GM21526 (cell line): ENCODE data around the gene RBMS3.

Experiments used
- ATAC-seq: cut with Tn5 transposase; IDR thresholded peaks from one replicate; pipeline ENCODE4 v1.9.1; 2021; ENCODE audit warnings: moderate library complexity; ENCODE audit not compliant: unreplicated experiment, low FRiP score

RBMS3 gene

DNA sequence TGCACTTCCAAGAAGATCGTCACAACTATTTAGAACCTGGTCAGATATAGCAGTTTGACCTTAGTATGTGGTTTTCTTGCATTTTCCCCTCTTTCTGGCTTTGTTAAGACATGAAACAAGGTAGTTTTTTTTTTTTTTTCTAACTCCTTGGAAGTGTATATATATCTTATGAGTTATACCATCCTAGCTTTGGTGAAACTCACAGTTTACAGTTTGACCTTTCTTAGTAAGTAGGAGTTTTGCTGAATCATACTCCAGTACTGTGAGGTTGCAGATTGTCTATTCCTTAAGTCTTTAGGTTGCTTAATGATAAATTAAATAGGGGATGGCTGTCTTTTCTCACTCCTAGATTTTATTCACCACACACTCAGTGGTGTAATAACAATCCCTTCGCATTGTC, 325.0 kb downstream of the RBMS3 start:
- ATAC-seq: no peak

DNA sequence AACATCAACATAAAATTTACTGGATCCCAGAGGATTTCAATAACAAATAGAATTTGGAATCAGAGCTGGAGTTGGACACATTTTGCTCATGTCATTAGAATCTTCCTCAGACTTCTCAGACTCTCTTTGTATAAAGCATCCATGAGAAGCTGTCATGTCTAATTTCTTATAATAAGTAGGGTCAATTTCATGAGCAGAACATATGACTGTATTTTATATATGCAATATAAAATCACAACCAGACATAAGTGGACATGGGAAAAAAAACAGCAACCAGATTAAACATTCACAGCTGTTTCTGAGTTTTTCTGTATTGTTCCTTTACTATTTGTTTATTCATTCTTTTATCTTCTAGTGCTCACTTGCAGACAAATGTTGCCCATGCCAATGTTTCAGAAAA, 325.5 kb downstream of the RBMS3 start:
- ATAC-seq: no peak

- no peak for ATAC-seq
Observed at GRCh38 chr3:29608414-29609327, 327.8 kb downstream of the RBMS3 start.

- ATAC-seq: no peak
Observed at GRCh38 chr3:29609328-29609811, 328.5 kb downstream of the RBMS3 start.

DNA sequence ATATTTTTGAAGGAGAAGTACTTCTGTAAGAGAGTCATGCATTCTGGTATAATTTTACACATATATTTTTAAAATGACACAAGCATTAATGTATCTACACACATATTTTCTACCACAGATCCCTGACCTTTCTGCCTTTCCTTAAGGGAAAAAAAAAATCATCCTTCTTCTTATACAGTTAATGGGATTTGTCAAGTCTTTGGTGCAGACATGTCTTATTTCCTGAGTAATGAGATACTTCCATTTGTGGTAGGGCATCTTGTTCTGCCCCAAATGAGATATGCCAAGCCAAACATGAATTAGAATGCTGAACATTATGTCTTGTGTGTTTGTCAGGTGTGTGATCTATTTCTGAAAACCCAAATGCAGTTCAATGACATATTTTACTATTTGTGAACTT, 329.9 kb downstream of the RBMS3 start:
- ATAC-seq: no peak

- ATAC-seq: no peak
Observed at GRCh38 chr3:29611252-29611651, 330.4 kb downstream of the RBMS3 start.

- no peak for ATAC-seq
Observed at GRCh38 chr3:29612536-29612935, 331.7 kb downstream of the RBMS3 start.

- ATAC-seq: no peak
Observed at GRCh38 chr3:29614954-29615353, 334.1 kb downstream of the RBMS3 start.

DNA sequence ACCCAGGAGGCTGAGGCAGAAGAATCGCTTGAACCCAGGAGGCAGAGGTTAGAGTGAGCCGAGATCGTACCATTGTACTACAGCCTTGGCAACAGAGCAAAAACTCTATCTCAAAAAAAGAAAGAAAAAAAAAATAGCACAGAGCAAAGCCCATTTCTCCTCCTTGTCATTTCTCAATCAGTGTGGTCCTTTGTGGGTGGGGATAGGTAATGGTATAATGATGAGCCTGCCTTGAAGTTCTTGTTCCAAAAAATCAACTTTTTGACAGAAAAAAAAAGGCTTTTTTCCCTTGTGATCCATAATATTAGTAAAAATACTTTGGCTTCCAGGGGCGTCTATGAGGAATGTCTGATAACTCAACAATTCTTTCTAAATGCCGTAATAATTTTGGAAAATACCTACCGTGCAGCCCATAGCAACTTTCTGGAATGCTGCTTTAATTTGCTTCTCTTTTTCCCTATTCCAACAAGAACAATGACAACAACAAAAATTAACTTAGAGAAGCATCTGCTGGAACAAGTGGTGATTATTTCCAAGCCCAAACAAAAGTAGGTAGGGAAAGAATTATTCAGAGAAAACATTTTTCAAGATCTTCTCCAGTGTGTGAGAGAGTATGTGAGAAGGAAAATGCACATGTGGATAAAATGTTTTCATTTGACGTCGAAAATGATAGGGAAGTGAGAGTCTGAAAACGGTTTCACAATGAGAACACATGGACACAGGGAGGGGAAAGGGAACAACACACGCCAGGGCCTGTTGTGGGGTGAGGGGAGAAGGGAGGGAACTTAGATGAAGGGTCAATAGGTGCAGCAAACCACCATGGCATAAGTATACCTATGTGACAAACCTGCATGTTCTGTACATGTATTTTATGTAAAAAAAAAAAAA, 337.8 kb downstream of the RBMS3 start:
- no peak for ATAC-seq

- ATAC-seq: no peak
Observed at GRCh38 chr3:29619676-29620075, 338.8 kb downstream of the RBMS3 start.

DNA sequence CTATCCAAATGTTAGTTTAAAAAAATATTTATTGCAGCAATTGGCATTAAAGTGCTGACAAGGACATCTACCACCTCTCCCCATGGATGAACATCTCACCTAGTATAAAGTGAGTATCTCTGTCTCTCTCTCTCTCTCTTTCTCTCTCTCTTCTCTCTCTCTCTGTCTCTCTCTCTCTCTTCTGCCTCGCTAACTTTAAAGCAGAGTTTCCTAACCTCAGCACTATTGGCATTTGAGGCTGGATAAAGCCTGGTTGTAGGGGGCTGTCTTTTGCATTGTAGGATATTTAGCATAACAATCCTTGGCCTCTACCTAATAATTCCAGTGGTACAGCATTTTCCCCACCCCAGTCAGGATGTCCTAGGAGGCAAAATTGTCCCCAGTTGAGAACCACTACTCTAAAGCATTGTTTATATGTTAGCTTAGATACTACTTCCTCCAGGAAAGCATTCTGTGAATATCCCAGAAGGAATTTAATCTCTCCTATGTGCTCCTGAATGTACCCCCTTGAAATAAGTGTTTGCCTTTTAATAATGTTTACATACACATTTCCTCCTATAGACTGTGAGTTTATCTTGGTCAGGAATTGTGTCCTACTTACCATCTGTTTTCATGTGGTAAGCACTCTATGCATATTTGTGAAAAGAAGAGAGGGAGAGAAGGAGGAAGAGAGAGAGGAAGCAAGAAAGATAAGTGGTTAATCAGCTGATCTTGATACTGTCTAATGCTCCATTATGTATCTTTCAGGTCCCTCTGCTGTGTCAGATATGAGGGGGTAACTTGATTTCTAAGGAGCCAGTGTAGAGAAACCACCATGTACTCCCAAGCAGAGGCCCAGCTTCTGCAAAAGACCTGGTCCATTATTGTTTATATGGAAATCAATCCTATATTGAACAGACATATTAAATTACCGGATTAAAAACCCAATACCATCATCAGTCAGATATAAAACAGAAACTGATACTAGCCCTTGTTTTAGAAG, 346.6 kb downstream of the RBMS3 start:
- no peak for ATAC-seq

GRCh38 chr3:29628795-29629194, 347.9 kb downstream of the RBMS3 start:
- ATAC-seq: no peak

GRCh38 chr3:29635888-29636287, 355.0 kb downstream of the RBMS3 start:
- ATAC-seq: no peak

DNA sequence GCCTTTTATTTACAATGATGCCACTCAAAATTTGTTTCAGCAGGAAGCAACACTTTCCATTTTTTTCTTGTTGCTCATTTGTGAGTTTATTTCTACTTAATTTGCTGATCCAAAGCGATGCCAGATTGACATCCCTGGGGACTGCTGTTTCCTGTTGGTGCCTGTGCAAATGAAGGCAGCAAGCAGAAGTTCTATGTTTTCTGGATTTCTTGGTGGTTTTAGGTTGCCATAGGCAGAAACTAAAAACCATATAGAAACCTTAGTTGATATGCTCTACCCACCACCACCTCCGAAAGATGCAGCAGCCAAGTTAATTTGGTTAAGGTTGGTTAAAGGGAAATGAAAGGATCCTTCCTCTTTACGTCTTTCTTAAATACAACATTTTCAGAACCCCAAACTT, 356.2 kb downstream of the RBMS3 start:
- no peak for ATAC-seq

DNA sequence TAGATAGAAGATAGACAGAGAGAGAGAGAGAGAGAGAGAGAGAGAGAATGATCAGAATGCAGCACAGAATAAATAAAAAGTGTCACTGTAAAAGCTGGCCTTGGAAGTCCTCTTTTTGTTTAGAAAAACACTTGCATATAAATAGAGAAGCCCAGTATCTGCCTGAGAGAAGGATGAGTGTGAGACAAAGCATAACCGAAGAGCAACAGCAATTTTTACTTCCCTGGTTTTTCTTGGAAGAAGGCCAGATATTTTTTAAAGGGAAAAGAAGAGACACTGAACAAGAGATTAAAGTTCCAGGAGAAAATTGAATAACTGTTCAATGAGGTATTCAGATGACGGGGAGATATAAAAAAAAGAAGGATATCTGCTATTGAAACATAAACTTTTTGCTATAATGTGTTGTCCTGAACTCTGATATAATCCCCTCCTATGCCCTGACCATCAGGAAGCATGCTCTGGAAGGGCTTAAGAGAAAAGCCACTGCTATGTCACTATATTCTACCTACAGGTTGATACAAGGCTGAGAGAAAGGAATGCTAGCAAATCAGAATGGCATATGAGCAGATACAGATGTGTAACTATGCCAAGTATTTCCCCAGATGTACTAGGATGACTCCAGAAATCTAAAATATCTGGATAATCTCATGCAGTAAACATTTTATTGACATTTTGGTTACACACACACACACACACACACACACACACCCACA, 358.9 kb downstream of the RBMS3 start:
- no peak for ATAC-seq

GRCh38 chr3:29642393-29643033, 361.6 kb downstream of the RBMS3 start:
- no peak for ATAC-seq

DNA sequence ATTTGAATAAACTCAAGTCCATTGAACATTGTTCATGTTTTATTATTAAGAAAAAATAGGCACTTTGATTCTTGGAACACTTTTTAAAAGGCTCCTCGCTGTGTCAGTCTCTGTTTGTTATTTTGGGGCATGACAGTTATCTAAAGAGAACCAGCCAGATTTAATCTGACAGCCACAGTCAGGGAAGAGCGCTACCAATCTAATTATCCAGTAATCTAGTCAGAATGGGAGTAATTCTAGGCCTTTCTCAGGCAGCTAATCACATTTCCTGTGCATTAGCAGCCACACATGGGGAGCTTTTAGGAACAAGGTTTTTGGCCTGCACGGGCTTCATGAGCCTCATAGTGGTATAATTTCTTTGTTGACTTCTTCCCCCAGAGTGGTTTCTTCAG, 362.2 kb downstream of the RBMS3 start:
- no peak for ATAC-seq

- no peak for ATAC-seq
Observed at GRCh38 chr3:29644261-29644660, 363.4 kb downstream of the RBMS3 start.
